Measurements from ENCODE around the gene ODAD3. TPM values are rescaled to one million over a fixed set of nuclear protein-coding genes. Genes with fewer than 3 reads are reported as not detected.
A peak's percentile ranks its signal among the peaks of the same experiment; 100 is the strongest.

ODAD3 gene
- total and polyA plus RNA-seq, 10 of the 15 experiments (the other 5 are each of a cell fraction or from before 2014, with no cell fraction given): 0.11 to 0.39 (median 0.28) TPM; not detected in 7

DNA sequence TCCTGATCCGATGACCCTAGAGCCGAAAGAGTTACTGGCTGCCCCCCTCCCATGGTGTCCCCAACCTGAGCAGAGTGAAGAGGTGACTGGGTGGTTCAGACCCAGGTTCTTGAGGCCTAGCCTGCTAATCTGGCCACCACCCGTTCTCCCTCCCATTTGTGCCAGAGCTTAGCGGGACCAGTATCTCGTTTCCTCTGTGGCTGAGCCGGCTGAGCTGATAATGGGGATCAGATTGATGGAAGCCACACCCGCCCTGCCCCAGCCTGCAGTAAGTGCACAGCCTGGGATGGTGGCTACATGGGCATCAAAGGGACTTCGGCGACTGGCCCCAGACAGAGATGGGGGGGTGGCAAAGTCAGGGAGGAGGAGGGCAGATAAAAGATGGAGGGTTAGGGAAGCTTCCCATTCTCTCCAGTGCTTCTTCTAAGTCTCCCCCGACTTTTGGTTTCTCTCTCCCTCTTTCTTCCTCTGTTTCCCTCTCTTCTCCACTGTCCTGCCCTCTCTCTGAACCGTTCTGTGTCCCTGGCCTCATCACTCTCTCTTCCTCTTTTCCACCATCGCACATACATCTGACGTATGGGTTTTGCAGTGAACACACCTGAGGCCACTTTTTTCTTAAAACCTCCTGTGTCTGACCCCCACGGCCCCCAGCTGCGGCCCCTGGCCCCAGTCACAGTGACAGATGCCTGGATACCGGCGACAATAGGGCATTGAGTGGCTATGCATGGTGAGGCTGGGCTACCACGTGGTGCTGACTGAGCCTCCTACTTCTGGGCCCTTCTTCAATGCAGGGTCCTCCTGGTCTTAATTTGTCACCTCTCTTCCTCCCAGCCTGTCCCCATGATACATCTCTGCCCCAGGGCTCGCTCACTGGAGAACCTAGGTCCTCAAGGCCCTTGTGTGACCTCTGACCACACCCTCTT is 43.5 kb upstream of the ODAD3 start:
- ChIA-PET RAD21 (ENCODE audit: unreplicated experiment) (interaction anchor here (2.3 kb wide), 1 partner anchor 97 kb away, joined by 5 read pairs; no protein-coding TSS in a partner anchor), SMC1A (ENCODE audit: uncharacterized antibody, unreplicated experiment) (interaction anchor here (1.2 kb wide), 1 partner anchor 97 kb away, joined by 4 read pairs; no protein-coding TSS in a partner anchor), CTCF (interaction anchor here (0.5 kb wide), 1 partner anchor 8 kb away, joined by 4 read pairs; no protein-coding TSS in a partner anchor), POLR2A (no interaction called here)
- H3K27ac ChIP-seq (ENCODE audit: control insufficient read depth, insufficient read depth): no peak overlapping the region
- H3K9ac ChIP-seq (ENCODE audit: control insufficient read depth, insufficient read depth, low read length): no peak overlapping the region
- no peaks in the 10 kb centered on the region for H4K20me1 ChIP-seq (ENCODE audit: control insufficient read depth, insufficient read depth)
- H2AFZ ChIP-seq (ENCODE audit: control insufficient read depth, low read depth, low read length): no peak overlapping the region
- H3K9me3 ChIP-seq (replicated peaks; ENCODE audit: control insufficient read depth, insufficient read depth, low read length): no peaks in the 10 kb centered on the region; the same call in 2 of the 3 replicates
- no peaks in the 10 kb centered on the region for H3K36me3 ChIP-seq (ENCODE audit: control insufficient read depth in 2 of 2, insufficient read depth in 2 of 2, low read length in 1 of 2)
- no TSS peak for BruUV-seq (replicated peaks)
- in situ Hi-C loops (cut with MboI) (loop anchor here (10.0 kb wide), 1 partner anchor 184 kb away; the partner anchor contains the start of gene TSPAN16), intact Hi-C loops (cut with micrococcal nuclease; ENCODE audit: unreplicated experiment) (no loop called here)
- peaks cover 8 to 10% of the 10 kb centered on the region in 2 experiments for H3K27me3 ChIP-seq (replicated peaks in 1 of 2; ENCODE audit: control insufficient read depth in 2 of 2, insufficient read depth in 2 of 2, low read length in 1 of 2)
- 48% methylated on average over 19 of the region's 19 CpGs for WGBS (ENCODE audit: insufficient coverage, insufficient replicate concordance, low lambda C conversion rate, missing lambda C conversion rate)
- no peak for ATAC-seq
- no peaks in the 10 kb centered on the region for H3K79me2 ChIP-seq (ENCODE audit: control insufficient read depth, insufficient read depth, low read length)
- FAIRE-seq: no peak
- no peak overlapping the region for H3K4me3 ChIP-seq
- peaks cover 19% of the 10 kb centered on the region for H3K4me1 ChIP-seq (ENCODE audit: control insufficient read depth, insufficient read depth, low read length)
- TF ChIP-seq, protein P1, sequence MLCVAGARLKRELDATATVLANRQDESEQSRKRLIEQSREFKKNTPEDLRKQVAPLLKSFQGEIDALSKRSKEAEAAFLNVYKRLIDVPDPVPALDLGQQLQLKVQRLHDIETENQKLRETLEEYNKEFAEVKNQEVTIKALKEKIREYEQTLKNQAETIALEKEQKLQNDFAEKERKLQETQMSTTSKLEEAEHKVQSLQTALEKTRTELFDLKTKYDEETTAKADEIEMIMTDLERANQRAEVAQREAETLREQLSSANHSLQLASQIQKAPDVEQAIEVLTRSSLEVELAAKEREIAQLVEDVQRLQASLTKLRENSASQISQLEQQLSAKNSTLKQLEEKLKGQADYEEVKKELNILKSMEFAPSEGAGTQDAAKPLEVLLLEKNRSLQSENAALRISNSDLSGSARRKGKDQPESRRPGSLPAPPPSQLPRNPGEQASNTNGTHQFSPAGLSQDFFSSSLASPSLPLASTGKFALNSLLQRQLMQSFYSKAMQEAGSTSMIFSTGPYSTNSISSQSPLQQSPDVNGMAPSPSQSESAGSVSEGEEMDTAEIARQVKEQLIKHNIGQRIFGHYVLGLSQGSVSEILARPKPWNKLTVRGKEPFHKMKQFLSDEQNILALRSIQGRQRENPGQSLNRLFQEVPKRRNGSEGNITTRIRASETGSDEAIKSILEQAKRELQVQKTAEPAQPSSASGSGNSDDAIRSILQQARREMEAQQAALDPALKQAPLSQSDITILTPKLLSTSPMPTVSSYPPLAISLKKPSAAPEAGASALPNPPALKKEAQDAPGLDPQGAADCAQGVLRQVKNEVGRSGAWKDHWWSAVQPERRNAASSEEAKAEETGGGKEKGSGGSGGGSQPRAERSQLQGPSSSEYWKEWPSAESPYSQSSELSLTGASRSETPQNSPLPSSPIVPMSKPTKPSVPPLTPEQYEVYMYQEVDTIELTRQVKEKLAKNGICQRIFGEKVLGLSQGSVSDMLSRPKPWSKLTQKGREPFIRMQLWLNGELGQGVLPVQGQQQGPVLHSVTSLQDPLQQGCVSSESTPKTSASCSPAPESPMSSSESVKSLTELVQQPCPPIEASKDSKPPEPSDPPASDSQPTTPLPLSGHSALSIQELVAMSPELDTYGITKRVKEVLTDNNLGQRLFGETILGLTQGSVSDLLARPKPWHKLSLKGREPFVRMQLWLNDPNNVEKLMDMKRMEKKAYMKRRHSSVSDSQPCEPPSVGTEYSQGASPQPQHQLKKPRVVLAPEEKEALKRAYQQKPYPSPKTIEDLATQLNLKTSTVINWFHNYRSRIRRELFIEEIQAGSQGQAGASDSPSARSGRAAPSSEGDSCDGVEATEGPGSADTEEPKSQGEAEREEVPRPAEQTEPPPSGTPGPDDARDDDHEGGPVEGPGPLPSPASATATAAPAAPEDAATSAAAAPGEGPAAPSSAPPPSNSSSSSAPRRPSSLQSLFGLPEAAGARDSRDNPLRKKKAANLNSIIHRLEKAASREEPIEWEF (IDR thresholded peaks at IDR 0.05; ENCODE audit: insufficient replicate concordance, low read depth, low read length): no peak
- peak; percentile 82 for TF ChIP-seq SPI1 (IDR thresholded peaks at IDR 0.05; ENCODE audit: borderline replicate concordance, insufficient read depth, low read depth, low read length)
- no peak for DNase-seq (ENCODE audit: low read depth, low spot score)
- no peak overlapping the region for H3K4me2 ChIP-seq (ENCODE audit: control insufficient read depth, insufficient read depth)

Data from GM12878 (cell line).